ENCODE measurements around the gene RNF215.

Gene RNF215

GRCh38 chr22:30396871-30397655 is 9.9 kb upstream of the RNF215 start, which contains the start of gene SEC14L2:
SEC14L2 (plus strand) TSS chr22:30397018; CDS start chr22:30397117, 99 bp downstream.
- peak; percentile 83 for DNase-seq (ENCODE audit: low spot score)

DNA sequence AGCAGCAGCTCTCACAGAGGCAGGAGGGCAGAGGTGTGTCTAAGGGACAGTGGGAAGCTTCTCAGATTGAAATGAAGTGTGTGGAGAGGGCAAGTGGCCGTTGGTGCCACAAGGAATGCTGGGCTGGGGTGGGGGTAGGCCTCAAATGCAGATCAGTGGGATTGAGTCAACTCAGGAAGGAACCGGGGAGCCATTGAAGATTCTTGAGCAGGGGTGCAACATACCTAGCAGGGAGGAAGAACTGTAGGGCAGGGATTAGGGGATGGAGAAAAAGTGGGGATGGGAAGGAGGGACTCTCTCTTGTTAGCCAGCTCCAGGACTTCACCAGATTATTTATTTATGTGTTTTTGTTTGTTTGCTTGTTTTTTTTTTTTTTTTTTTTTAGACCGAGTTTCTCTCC is 6.7 kb upstream of the RNF215 start:
- DNase-seq (ENCODE audit: low spot score), result no peak

- no peak for DNase-seq (ENCODE audit: low spot score)
These were observed 6.1 kb upstream of the RNF215 start for GRCh38 chr22:30393322-30393680.

DNA sequence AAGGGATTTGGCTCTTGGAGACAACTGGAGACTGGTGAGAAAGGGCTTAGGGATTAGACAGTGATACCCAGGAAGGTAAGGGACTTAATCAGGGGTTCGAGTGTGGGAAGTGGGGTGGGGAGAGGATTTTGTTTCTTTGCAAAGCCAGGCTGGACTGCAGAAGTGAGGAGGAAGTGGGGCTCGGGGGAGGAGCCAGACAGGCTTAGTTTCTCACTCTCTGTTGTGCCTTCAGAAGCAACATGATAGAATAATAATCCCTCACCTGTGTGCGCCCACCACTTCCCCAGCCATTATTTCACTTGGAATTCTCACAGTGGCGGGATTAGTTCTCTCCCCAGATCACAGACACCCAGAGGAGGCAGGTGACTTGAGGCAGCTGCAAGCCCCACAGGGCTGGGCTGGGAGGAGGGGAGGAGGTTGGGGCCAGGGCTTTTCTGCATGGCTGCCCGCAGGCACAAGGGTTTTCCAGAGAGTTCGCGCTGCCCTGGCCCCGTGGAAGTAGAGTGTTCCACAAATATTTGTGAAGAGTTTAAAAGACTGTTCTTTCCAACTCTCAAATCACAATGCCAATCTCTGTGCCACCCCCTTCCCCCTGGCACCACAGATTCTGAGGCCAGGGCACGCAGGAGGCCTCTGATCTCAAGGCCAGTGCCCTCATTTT is 5.6 kb upstream of the RNF215 start:
- no peak for DNase-seq (ENCODE audit: low spot score)

DNA sequence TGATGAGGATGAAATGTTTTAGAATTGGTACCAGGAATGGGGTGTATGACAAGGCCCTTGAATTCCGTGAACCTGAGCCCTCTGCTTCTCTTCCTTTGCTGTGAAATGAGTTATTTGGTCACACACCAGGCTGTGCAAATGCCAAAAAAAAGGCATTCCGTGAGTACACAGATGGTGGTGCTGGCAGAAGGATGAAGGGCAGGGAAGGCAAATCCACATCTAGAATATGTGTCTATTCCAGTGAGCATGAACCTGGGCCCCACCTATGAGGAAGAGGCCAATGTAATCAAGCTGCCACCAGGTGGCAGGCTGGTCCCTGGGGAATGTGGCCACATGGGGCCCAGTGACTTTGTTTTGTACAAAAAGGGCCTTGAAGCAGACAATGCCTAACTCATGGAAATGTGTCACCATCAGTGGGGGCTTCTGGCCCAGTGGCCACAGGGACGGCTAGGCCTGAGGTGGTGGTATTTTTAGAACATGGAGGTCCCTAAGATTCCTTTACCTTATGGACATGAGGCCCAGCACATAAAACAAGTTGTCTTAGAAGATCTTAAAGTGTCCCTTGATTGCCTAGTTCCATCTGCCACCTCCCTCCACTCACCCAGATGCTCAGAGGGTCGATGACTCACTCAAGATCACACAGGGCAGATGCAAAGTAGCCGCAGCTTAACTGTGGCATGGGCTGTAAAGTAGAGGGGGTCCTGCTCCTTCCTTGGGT is 3.9 kb upstream of the RNF215 start:
- DNase-seq (ENCODE audit: low spot score), result peak; percentile 75

DNA sequence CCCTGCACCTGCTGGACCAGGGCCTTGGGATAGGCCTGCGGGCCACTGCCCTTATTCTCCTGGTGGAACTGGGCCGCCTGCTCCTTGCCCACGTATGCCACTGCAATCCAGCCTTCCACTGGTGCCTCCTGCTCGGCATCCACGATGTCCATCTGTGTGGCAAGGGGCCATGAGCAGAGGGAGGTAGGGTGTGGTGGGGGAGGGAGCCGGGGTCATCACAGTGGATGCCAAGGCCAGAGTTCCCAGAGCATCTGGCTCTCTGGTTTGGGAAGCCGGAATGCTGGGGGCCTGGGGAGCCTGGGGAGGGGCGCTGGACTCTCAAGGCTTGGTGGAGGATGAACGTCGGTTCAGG is 627 bp downstream of the RNF215 start:
- DNase-seq (ENCODE audit: low spot score), result no peak

DNA sequence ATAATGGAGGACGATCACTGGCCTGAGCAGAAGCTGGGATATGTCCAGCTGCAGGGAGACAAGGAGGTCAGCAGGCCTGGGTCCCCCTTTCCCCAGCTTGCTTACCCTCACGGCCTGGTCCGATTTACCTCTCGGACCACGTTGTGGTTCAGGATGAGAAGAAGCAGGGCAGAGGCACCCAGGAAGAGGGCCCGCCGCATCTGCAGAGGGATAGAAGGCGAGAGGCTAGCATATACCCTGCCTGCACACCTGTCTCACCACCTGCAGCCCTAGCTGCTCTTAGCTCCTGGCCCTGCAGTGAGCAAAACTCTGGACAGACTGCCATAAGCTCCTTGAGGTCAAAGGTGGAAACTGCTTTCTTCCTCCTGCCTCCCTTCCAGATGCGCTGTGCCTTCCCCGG is 1.3 kb downstream of the RNF215 start:
- no peak for DNase-seq (ENCODE audit: low spot score)

DNA sequence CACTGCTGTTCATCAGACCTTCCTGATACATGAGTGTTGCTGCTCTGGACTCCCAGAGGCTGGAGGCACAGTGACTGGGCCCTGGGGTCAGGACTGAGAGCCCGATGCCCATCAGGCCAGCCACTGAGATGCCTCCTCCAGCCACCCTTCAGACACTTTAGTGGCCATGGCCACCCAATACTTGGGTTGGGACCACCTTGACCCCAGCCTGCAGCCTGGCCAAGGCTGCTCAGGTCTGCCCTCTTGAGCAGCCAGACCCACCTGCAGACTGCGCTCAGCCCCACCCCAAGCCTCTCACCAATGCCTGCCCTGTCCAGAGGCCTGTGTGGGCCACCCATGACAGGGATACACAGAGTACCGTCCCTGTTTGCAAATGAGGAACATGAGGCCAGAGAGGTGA is 4.2 kb downstream of the RNF215 start:
- DNase-seq (ENCODE audit: low spot score), result no peak

GRCh38 chr22:30382340-30382739 is 4.9 kb downstream of the RNF215 start:
- no peak for DNase-seq (ENCODE audit: low spot score)

DNA sequence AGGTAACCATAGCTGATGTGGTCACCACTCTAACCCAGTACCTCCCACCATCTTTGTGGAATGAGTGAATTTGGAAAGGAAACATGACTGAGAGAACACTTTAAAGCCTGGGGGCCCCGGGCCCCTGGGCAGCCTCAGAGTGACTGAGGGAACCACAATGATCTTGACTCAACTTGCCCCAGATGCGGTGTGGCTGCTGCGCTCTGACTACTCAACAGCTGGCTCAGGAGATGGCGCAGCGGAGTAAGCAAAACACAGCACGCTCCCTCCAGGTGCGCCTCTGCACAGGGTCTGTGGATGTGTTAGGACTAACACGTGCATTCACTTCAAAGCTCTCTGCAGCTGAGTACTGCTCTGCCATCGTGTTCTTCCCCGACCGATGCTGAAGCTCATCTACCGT is 5.9 kb downstream of the RNF215 start:
- no peak for DNase-seq (ENCODE audit: low spot score)

- no peak for DNase-seq (ENCODE audit: low spot score)
These were observed 7.2 kb downstream of the RNF215 start for GRCh38 chr22:30380011-30380410.

DNA sequence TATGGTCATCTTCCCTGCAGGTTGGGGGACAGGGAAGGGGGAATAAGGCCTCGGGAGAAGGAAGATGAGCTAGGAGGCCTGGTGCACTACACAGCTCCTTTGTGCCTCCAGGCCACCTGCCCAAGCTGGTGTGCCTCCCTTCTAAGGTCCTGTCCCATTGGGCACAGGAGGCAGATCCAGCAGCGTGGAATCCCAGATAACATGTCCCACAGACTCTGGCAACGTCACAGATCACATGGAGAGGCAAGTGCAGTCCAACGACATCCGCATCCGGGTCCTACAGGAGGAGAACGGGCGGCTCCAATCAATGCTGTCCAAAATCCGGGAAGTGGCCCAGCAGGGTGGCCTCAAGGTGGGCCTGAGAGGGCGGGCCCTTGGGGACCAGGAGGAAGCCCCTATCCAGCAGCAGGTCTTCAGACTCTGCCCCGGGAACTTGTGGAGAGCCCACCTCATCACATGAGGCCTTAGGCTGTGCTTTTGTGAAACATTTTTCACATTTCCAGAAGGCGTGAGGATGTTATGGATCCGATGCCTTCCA is 11.8 kb downstream of the RNF215 start:
- no peak for DNase-seq (ENCODE audit: low spot score)

DNA sequence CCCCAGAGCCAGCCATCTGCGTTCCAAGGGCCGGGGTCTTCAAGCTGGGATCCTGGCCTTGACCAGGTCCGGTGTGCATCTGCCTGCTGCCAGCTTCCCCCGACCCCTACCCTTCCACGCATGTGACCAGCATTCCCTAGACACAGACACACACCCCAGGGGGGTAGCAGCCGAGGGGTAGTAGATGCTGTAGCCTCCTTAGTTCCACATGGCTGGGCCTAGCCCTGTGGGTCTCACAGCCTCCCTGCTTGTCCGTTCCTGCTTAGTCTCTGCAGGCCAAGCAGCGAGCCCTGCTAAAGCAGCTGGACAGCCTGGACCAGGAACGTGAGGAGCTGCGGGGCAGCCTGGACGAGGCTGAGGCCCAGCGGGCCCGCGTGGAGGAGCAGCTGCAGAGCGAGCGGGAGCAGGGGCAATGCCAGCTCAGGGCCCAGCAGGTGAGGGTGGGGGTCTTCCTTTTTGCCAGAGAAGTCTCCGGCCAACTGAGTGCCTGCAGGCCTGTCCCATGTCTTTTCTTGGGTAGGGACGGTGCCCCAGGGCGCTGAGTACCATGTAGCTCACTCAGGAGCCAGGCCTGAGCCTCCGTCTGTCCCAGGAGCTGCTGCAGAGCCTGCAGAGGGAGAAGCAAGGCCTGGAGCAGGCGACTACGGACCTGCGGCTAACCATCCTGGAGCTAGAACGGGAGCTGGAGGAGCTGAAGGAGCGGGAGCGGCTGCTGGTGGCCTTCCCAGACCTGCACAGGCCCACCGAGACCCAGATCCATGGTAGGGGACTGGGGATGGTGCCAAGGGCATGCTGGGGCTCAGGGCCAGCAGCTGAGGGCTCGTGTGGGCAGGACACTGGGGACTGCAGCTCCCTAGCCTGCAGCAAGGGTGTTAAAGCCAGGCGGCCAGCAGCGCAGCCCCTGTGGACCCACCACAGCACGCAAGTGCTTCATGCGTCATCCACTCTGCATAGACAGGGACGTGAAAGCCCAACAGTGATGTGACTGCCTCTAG is 13.6 kb downstream of the RNF215 start:
- DNase-seq (ENCODE audit: low spot score), result peak; percentile 51

DNA sequence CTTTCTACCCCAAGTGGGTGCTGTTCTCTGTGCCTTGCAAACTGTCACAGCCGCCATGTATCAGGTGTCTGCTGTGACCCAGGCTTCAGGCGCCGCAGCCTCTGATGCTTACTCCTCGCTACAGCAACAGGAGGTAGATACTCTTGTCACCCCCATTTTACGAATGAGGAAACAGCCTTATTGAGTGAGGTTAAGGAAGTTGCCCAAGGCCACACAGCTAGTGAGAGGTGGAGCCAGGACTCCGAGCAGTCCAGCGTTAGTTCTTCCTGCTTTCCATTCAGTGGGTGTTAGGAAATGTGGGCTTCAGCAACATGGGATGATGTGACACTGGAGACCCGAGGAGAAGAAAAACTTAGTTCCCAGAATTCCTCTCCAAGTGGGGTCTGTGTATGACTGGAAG is 14.3 kb downstream of the RNF215 start:
- no peak for DNase-seq (ENCODE audit: low spot score)

GRCh38 chr22:30371981-30372380 is 15.2 kb downstream of the RNF215 start:
- DNase-seq (ENCODE audit: low spot score), result no peak

- DNase-seq (ENCODE audit: low spot score), result no peak
These were observed 15.9 kb downstream of the RNF215 start for GRCh38 chr22:30371321-30371720.

- DNase-seq (ENCODE audit: low spot score), result no peak
These were observed 16.5 kb downstream of the RNF215 start for GRCh38 chr22:30370641-30371230.

- DNase-seq (ENCODE audit: low spot score), result no peak
These were observed 18.8 kb downstream of the RNF215 start for GRCh38 chr22:30368420-30368819.

GRCh38 chr22:30365891-30366290 is 21.3 kb downstream of the RNF215 start:
- DNase-seq (ENCODE audit: low spot score), result no peak

DNA sequence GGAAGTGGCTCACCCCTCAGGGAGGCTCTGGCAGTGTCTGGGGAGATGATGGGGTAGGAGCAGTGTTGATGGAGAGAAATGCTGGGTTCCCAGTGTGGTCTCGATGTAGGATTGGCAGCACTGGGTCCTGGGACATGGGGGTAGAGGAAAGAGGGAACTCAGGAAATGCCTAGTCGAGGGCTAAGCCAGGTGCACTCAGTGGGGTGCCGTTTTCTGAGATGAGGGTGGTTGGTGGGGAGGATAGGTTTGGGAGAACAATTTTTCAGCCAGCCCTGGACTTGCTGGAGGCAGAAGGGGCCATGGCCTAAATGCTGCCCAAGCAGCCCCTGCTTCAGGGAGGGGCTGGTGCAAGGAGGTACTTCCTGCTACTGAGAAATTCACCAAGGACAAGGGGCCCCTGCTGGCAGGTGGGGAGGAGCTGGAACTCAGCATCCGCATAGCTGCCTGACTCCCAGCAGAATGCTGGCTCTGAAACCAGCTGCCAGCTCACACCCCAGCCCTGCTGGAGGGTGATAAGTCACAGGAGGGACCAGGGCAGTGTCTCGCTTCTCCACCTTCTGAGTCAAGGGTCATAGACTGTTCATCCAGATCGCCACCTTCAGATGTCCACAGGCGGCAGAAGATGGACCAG is 24.4 kb downstream of the RNF215 start:
- DNase-seq (ENCODE audit: low spot score), result no peak
